GM18909 (cell line): ENCODE measurements around the gene TSEN34.
"Not testable (repeated sequence)": the region's sequence is repeated elsewhere in the genome, so short reads cannot be mapped to it uniquely, and the experiment has no call there.

Experiments
- ATAC-seq: cut with Tn5 transposase; IDR thresholded peaks from one replicate; pipeline ENCODE4 v1.9.1; 2021; ENCODE audit warnings: mild to moderate bottlenecking; ENCODE audit not compliant: unreplicated experiment, poor library complexity

The TSEN34 gene

GRCh38 chr19:54183431-54183830 lies 7.7 kb upstream of the TSEN34 start:
- ATAC-seq: no peak

GRCh38 chr19:54186351-54186750 lies 4.8 kb upstream of the TSEN34 start:
- ATAC-seq: no peak

DNA sequence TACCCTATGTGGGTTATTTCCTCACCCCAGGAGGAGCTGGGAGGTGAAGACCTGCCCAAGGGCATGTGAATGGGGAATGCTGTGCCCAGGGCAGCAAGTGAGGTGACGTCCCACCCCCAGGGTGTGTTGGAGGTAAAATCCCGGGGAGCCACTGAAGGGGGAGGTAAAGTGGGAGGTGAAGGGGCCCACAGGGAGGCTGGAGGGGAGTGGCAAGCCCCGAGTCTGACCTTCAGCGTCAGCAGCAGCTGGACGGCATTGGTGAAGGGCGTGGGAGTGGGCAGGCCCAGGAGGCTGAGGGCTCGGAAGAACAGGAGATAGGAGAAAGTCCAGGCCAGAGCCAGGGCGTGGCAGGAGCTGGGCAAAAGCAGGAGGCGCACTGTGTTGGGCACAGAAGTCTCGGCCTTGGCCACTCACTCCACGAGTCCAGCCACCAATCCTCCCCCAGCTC lies 4.2 kb upstream of the TSEN34 start:
- no peak for ATAC-seq

GRCh38 chr19:54188215-54188871 lies 2.8 kb upstream of the TSEN34 start:
- no peak for ATAC-seq

- peak; percentile 21 for ATAC-seq
Measured at GRCh38 chr19:54189145-54189734, 1.9 kb upstream of the TSEN34 start, which contains the start of gene MBOAT7. Gene MBOAT7 (minus strand): TSS chr19:54189580. CDS start chr19:54188508, 1,072 bp downstream.

- ATAC-seq: peak; percentile 52
Measured at GRCh38 chr19:54189735-54190502, 1.2 kb upstream of the TSEN34 start.

GRCh38 chr19:54190503-54191010 lies 551 bp upstream of the TSEN34 start:
- peak; percentile 53 for ATAC-seq

DNA sequence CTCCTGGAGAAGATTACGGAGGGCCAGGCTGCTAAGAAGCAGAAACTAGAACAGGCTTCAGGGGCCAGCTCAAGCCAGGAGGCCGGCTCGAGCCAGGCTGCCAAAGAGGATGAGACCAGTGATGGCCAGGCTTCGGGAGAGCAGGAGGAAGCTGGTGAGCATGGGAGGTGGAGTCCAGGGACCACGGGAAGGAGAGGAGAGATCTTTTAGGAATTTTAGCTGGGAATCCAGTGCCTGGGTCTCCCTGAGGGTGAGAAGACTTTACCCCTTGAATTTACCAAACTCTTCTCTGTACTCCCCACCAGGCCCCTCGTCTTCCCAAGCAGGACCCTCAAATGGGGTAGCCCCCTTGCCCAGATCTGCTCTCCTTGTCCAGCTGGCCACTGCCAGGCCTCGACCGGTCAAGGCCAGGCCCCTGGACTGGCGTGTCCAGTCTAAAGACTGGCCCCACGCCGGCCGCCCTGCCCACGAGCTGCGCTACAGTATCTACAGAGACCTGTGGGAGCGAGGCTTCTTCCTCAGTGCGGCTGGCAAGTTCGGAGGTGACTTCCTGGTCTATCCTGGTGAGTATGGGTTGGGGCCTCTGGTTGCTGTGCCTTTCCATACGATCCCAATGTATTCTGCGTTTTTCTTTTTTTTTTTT lies 824 bp downstream of the TSEN34 start:
- ATAC-seq: no peak

- no peak for ATAC-seq
Measured at GRCh38 chr19:54193011-54193410, 1.9 kb downstream of the TSEN34 start.

- not testable (repeated sequence) for ATAC-seq
Measured at GRCh38 chr19:54194463-54194862, 3.4 kb downstream of the TSEN34 start.

DNA sequence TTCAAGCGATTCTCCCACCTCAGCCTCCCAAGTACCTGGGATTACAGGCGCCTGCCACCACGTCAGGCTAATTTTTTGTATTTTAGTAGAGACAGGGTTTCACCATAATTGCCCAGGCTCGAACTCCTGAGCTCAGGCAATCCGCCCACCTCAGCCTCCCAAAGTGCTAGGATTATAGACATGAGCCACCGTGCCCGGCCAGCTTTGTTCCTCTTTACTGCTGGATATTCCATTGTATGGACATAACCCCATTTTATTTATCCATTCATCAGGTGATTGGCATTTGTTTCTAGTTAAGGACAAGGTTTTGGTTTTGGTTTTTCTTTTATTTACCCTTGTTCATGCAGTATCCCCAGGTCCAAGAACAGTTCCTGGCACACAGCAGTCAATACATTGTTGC lies 5.4 kb downstream of the TSEN34 start:
- ATAC-seq: no peak

DNA sequence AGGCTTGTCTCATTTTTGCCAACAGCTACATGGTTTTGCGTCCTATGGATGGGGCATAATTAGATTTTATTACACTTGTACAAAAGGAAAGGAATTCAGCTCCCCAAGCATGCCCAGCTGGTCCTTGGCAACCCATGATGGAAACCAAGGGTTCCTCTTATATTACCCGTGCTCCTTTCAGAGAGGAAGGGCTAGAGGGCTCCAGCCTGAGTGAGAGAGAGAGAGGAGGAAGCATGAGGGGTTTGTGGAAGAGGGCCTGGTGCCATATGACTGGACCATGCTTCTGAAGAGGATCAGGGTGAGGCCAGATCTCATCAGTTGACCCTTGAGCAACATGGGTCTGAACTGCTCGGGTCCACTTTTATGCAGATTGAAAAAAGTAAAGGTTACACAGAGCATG lies 6.0 kb downstream of the TSEN34 start:
- ATAC-seq: no peak

- no peak for ATAC-seq
Measured at GRCh38 chr19:54199401-54199800, 8.3 kb downstream of the TSEN34 start.

- ATAC-seq: no peak
Measured at GRCh38 chr19:54201172-54201701, 10.1 kb downstream of the TSEN34 start.

DNA sequence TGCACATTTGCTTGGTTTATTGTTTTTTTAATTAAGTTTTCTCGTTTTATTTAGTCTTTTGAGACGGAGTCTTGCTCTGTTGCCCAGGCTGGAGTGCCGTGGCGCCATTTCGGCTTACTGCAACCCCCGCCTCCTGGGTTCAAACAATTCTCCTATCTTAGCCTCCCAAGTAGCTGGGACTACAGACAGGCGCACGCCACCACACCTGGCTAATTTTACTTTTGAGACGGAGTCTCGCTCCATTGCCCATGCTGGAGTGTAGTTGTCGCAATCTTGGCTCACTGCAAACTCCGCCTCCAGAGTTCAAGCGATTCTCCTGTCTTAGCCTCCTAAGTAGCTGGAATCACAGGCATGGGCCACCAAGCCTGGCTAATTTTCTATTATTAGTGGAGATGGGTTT lies 10.9 kb downstream of the TSEN34 start:
- ATAC-seq: no peak

- no peak for ATAC-seq
Measured at GRCh38 chr19:54203151-54203611, 12.1 kb downstream of the TSEN34 start.

GRCh38 chr19:54204767-54205468 lies 13.8 kb downstream of the TSEN34 start:
- no peak for ATAC-seq

GRCh38 chr19:54206030-54206830 lies 15.1 kb downstream of the TSEN34 start:
- no peak for ATAC-seq

GRCh38 chr19:54206831-54207177 lies 15.7 kb downstream of the TSEN34 start:
- no peak for ATAC-seq
